GM12875 (cell line): ENCODE data around the gene PELI2.

Experiments used
- H3K4me3 ChIP-seq: one replicate; pipeline ENCODE4 v1.5.1; 2011; ENCODE audit warnings: low read depth, low read length, control low read depth
- TF ChIP-seq, protein P1 (sequence below): IDR thresholded peaks from 2 replicates; pipeline ENCODE4 v1.5.1; 2011; ENCODE audit warnings: low read depth, mild to moderate bottlenecking, control low read depth, inconsistent platforms, low read length, moderate library complexity, borderline replicate concordance; ENCODE audit not compliant: insufficient read depth

The PELI2 gene

DNA sequence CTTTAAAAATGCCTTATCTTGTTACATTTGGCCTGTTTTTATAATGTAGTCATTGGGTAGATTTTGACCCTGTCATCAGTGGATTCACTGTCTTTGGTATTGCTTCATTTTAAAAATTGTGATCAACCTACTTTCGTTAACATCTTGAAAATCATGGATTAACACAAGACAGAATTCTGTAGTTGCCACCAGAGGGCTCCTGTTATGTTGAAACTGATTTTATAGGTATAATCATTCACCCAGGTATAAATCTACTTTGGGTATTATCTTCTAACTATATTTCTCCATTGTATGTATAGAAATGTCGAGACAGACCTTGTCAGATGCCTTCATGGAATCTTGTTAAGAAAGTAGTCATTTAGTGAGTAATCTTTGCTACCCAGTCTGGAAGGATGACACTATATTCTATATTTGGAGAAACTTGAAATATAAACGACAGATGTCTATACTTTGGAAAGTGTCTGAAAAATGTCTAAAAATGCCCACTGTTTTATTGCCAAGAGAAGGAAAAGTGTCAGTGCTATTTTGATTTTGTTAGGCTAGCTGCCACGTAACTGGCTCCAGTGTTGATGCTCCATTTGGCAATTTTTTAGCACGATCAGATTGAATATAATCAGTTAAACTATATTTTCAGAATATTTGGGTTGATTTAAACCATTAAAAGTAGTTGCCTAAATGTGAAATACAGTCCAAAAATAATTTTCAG is 129.4 kb downstream of the PELI2 start:
- TF ChIP-seq, protein P1, sequence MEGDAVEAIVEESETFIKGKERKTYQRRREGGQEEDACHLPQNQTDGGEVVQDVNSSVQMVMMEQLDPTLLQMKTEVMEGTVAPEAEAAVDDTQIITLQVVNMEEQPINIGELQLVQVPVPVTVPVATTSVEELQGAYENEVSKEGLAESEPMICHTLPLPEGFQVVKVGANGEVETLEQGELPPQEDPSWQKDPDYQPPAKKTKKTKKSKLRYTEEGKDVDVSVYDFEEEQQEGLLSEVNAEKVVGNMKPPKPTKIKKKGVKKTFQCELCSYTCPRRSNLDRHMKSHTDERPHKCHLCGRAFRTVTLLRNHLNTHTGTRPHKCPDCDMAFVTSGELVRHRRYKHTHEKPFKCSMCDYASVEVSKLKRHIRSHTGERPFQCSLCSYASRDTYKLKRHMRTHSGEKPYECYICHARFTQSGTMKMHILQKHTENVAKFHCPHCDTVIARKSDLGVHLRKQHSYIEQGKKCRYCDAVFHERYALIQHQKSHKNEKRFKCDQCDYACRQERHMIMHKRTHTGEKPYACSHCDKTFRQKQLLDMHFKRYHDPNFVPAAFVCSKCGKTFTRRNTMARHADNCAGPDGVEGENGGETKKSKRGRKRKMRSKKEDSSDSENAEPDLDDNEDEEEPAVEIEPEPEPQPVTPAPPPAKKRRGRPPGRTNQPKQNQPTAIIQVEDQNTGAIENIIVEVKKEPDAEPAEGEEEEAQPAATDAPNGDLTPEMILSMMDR, result no peak; the same call in 1 of the 2 replicates

DNA sequence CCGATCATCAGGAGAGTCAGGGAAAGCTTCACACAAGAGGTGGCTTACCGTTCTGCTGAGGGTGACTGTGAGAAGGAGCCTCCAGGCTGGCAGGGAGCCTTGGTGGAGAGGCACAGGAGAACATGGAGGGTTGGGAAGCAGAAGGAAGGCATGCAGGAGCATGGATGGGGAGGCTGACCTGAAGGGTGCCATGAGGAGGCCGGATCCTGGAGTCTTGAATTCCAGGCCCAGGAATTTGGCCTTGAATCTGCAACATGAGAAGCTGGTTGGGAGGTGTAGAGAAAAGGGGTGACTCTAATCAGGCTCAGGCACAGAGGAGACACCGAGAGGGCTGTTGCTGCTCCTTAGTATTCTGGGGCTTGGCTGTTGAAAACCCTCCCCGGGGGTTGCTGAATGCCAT is 130.2 kb downstream of the PELI2 start:
- no peak overlapping the region for H3K4me3 ChIP-seq
- TF ChIP-seq, protein P1, result no peak

More for the DNA sequence above, 129.4 kb downstream of the PELI2 start:
- no peak overlapping the region for H3K4me3 ChIP-seq

DNA sequence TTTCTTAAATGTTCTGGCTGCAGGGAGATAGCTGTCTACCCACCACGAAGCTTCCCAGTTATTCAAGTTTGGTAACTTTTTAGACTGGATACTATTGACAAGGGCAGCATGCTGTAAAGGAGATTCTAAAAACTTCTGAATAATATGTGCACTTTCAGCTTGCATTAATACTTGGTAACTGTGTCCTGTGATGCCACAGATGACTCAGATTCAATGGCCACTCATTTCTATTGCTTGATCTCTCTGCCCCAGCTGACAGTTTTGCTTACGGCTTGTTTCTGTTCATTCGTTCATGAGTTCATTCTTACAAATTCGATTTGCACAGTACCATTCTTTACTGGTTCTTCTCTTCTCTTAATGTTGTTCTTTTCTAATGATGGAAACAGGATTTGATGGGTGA is 142.8 kb downstream of the PELI2 start:
- no peak overlapping the region for H3K4me3 ChIP-seq
- TF ChIP-seq, protein P1, result no peak

DNA sequence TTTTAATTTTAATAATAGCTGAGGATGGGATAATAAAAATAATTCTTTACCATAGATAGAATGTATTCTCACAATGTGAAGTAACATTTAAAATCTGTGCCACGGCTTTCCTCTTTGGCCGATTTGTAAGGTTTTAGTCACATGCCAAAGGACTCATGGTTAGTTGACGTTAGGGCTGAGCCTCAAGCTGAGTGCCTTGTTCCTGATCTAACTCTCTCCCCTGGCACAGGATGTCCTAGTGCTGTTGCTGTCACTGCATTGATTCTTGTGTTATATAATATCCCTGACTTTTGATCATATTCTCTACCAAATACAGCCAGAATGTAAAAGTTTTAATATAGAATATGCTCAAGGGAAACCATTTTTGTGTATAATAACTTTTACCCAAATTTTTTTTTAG is 144.3 kb downstream of the PELI2 start:
- no peak overlapping the region for H3K4me3 ChIP-seq
- TF ChIP-seq, protein P1, result no peak

DNA sequence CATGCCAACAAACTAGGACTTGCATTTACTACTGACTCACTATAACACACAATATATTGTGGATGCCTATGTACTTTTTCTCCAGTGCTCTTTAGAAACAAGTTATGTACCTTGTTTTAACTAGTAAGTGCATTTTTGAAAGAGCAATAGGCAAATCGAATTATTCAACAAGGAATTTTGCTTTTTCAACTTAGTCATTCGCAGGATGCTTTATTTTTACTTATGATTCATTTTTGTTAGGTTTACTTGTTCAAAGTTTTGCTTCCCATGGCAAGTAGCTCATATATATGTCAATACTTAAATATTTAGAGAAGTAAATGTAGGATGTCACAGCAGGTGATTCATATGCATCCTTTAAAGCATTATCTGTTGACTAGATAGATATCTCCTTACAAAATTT is 149.8 kb downstream of the PELI2 start:
- TF ChIP-seq, protein P1, result no peak
- H3K4me3 ChIP-seq, result no peak overlapping the region

DNA sequence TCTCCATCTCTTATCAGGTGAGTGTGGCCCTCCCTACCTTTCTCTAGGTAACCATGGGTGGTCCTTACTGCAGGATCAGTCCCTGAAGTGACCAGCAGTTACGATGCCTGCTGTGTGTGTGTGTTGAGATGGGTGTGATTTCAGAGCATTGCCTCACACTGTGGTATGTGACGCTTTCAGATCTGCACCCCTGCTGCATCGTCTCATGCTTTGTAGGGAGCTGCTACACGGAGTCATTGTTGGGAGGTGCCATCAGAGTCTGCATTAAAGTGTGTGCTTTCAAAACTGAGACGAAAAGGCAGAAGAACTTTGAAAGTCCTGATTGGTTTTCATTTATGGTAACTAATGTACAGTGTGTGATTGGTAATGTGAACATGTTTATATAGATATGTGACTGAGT is 150.5 kb downstream of the PELI2 start:
- TF ChIP-seq, protein P1, result no peak
- H3K4me3 ChIP-seq, result no peak overlapping the region

DNA sequence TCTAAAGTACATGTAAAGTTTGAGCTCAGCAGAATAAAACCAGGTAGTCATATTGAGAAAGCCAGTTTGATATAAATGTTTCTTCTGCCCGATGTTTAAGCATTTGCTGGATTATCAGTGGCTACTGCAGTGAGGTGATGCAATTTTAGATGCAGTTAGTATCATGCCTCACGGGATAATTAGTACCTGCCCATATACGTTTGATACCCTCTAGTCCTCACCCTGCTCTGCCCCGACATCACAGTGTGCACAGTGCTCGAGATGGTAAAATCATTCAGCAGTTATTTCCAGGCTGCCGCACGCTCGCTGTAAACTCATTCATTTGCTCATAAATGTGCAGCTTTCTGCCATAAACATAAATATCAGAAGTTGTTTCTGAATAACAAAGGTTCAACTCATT is 152.7 kb downstream of the PELI2 start:
- H3K4me3 ChIP-seq, result no peak overlapping the region
- TF ChIP-seq, protein P1, result no peak
